ELR (cell line): ENCODE results near the gene KCTD5.
A peak's percentile ranks its signal among the peaks of the same experiment; 100 is the strongest.

Source experiments
- DNase-seq: peaks from one replicate; pipeline ENCODE4 v3.0.0-alpha.2; 2015; ENCODE audit warnings: low read depth

The KCTD5 gene

DNA sequence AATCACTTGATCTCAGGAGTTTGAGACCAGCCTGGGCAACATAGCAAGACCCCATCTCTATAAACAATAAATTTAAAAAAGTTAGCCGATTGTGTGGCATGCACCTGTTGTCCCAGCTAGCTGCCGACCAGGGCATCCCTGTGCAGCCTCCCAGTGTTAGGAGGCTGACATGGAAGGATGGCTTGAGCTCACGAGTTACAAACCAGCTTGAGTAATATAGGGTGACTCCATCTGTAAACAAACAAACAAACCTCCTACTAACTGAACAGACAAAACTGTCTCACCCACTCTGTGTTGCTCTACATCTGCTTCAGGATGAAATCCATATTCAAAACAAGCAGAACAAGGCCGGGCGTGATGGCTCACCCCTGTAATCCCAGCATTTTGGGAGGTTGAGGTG lies 44.6 kb downstream of the KCTD5 start:
- no peak for DNase-seq

DNA sequence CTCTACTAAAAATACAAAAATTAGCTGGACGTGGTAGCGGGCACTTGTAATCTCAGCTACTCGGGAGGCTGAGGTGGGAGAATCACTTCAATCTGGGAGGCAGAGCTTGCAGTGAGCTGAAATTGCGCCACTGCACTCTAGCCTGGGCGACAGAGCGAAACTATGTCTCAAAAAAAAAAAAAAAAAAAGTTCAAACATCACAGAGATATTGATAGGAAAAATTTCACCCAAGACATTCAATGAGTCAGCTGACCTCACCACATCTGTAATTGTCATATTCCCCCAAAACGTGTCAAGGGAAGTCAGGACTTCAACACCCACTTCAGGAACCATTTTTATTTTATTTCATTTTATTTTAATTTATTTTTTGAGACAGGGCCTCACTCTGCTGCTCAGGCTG lies 45.7 kb downstream of the KCTD5 start:
- DNase-seq = no peak

- DNase-seq = no peak
Measured at GRCh38 chr16:2734844-2735515, 52.7 kb downstream of the KCTD5 start.

GRCh38 chr16:2736476-2737237 lies 54.3 kb downstream of the KCTD5 start:
- no peak for DNase-seq

- no peak for DNase-seq
Measured at GRCh38 chr16:2737238-2737605, 54.9 kb downstream of the KCTD5 start.

DNA sequence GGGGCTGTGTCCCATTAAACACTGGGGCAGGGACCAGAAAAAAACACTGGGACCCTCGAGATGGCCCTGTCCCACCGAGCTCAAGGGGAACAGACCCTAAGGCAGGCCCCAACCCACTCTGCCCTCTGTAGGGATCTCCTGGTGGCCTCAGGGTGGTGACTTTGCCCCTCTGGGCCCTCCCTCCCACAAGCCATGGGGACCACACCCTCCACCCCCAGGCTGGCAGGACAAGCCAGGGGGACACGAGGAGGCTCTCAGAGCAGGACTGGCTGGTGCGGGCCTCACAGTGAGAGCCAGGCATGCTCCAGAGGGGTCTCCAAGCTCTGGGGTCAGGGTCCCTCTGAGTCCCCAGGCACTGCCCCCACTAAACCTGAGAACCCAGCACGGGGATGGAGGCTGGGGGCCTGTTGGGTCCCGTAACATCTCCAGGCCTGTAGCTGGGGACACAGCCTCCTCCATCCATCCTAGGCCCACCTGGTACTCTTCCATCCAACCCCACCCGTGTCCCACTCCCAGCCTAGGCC lies 55.6 kb downstream of the KCTD5 start:
- no peak for DNase-seq

GRCh38 chr16:2738615-2739014 lies 56.3 kb downstream of the KCTD5 start:
- DNase-seq = no peak

DNA sequence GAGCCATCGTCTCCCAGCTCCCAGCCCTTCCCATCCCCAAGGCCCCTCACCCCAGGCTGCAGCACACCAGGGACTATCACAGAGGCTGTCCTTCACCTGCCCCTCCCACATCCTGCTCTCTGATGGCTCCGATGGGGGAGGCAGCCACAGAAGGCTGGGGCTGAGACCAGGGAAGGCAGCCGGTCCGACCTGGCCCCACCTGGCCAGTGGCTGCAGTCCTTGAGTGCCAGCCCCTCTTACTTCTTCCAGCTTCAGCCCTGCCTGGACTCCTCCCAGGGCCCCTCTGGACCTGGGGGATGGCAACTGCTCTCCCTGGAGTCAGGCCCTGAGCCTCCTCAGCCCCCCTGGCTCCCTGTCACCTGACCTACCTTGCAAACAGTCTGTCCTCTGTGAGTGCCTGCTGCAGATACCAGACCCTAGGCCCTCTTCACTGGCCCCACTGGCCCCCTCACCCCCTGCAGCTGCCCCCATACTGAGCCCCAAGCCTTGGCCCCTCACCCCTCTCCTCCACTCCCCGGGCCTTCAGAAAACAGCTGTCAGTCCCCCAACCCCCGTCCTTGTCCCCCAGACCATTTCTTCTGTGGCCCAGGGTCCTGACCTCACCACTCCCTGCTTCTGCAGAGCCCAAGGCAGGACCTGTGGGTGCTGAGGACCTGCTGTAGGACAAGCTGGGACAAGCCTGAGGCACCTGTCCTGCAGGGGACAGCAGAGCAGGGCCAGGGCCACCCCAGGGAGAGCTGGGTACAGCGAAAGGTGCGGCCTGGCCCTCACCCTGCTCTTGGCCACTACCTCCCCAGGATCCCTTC lies 57.5 kb downstream of the KCTD5 start:
- no peak for DNase-seq

DNA sequence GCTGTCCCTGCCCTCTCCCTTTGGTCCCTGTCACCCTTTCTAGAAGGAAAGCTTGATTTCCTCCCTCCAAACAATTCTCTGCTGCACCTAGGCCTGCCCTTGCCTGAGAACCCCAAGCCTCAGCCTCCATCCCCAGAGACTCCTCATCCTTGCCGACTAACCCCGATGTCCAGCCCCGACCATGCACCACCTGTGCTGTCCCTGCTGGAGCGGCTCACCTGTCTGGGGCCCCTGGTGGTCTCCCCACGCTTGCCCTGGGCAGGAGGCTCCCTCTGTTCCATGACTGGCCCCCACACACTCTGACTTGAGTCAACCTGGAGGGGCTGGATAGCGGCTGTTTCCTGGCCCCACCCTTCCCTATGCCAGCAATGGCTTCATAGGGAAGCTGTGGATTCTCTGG lies 58.2 kb downstream of the KCTD5 start:
- no peak for DNase-seq

DNA sequence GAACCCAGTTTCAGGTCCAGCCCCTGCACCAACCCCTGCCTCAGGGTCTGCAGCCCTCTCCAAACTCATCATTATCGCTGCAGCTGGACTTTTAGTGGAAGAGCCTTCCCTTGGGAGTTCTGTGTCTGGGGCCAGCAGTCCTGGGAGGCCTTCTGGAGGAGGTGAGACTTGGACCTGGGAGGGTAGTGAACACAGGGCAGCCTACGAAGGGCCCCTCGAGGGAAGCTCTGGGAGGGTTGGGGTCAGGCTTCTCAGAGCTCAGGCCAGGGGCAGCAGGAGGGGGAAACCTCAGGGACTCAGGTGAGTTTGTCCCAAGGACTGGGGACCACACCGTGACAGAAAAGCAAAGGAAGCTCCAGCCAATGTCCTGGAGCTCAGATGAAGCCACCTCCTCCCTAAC lies 58.8 kb downstream of the KCTD5 start:
- DNase-seq = no peak

- DNase-seq = no peak
Measured at GRCh38 chr16:2742323-2743006, 60.1 kb downstream of the KCTD5 start.

DNA sequence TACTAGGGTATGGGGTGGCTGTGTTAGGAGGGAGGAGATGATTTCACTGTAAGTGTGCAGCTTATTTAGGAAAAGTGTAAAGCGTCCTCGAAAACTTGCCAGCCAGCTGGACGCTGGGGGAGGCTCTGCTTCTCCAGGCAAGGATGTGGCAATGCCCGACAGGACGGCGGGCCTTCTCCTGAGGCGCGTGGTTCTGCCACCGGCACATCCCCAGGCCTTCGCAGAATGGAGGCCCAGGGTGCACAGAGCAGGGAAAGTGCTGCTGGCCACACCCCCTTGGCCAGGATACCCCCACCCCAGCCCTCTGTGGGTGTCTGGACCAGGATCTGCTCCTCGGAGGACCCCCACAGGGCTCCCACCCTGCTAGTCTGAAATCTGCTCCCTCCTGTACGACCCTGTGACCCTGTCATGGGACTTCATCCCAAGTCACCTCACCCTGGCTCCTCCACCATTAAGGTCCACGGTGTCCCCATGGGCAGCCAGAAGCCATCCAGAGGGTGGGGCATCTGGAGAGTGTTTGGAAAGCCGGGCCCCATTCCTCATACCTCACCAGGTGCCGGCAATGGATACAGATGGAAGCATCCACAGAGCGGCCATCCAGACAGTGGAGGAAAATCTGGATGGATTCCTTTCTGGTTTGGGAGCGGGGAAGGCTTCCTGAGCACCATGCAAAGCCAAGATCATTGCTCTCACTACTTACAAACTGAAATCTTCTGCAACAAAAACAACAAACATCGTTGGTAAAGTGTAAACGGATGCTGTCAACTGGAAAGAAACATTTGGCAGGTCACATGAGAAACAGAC lies 60.9 kb downstream of the KCTD5 start:
- DNase-seq = no peak

DNA sequence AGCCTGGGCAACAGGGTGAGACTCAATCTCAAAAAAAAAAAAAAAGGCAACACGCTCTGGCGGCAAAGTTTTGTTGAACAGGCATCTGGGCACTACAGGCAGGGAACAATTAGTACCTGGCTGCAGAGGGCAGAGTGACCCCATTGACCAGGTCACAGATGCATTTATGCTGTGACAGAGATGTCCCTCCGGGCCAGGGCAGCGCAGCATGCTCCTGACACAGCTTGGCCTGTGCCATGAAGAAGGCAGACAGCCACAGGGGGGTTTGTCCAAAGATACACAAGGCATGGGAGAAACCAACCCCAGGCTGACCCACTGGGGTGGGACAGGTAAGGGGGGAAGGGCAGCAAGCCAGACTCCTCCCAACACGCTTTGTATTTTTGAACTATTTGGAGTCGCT lies 62.4 kb downstream of the KCTD5 start:
- DNase-seq = no peak

DNA sequence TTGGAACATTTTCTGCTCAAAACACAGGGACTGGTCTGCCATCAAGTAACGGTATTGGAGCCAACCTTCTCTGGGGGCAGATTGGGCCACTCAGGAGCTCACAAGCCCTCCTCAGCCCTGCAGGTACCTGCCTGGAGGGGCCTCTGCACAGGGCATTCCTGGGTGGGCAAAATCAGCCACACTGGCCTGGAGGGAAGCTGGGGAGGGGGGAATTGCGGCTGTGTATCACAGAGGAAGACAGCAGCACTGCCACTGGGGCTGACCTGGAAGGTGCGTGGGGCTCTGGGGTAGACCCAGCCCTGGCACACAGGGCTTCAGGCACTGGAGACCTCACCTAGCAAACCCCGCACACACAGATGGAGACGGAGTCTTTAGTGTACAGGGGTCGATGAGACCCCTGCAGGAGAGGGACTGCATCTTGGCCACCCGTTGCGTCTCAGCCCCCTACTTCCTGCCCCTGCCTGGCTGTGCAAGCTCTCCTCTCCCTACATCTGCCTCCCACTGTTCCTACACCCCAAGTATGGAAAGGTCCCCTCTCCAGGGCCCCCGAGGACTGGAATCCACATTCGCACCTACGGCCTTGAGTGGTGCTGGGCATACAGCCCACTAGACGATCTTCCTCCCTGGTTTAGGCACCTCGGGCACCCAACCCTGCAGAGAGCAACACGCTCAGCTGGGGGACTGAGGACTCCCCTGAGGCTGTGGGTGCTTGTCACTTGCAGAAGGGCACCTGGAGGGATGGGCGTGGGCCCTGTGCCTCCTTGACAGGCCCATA lies 63.0 kb downstream of the KCTD5 start:
- DNase-seq = no peak

DNA sequence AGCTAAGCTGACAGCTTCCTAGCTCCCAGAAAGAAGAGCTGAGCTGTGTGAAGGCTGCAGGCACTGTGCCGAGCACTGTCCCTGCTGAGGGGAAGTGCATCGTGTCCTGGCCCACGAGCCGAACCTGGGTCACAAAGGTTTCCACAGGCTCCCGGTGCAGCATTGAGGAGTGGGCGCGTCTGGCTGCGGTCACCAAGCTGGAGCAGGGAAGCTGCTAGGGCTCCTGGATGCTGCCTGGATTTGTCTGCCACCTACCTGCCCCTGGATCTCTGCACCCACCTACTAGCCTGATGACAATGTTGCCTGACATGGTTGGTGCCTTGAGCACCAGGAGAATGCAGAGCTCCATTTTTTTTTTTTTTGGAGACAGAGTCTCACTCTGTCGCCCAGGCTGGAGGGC lies 63.6 kb downstream of the KCTD5 start:
- DNase-seq = no peak

GRCh38 chr16:2748757-2749455 lies 66.6 kb downstream of the KCTD5 start:
- no peak for DNase-seq

DNA sequence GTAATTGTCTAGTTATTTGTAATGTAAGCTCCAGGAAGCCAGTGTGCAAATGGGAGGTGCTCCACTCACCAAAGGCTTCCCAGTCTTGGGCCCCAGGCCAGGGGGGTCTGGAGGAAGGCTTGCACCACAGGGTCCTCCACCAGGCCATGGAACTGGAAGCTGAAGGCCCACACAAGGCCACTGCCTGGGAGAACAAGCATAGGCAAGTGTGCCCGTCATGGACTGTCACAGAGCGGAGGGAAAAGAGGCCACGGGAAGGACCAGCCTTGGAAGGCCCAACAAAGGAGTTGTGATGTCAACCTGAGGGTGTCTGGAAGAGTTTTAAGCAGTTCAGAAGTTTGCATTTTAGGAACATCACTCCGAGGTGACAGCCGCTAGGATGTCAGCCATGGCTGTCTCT lies 67.2 kb downstream of the KCTD5 start:
- DNase-seq = no peak

DNA sequence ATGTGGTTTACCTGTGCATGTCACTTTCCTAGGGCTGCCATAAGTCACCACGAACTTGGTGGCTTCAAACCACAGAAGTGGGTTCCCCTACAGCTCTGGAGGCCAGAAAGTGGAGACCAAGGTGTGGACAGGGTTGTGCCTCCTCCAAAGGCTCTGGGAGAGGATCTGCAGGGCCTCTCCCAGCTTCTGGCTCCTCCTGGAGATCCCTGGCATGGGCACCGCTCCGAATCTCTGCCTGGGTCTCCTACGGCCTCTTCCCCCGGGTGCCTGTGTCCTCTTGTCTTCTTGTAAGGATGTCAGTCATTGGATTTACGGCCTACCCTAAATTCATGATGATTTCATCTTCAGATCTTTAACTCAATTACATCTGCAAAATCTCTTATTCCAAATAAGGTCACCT lies 67.6 kb downstream of the KCTD5 start:
- DNase-seq = no peak

- peak; percentile 23 for DNase-seq
Measured at GRCh38 chr16:2751577-2752034, 69.3 kb downstream of the KCTD5 start.
